Thoracic aorta (tissue), 2 donors: ENCODE results near the gene STK25. TPM values are rescaled to one million over a fixed set of nuclear protein-coding genes. Genes with fewer than 3 reads are reported as not detected.

Experiments
- ATAC-seq: fragments of 150-250 bp; one replicate; pipeline ENCODE4 v1.8.0; 2017; ENCODE audit warnings: low read depth; ENCODE audit not compliant: insufficient number of reproducible peaks, low FRiP score
- DNase-seq: peaks from one replicate; pipeline ENCODE4 v3.0.0-alpha.2; 2020; ENCODE audit warnings: low spot score
- H3K27ac ChIP-seq, 2 donors: fragments of 200-600 bp; sonication (generic); 1 replicate in 1 of 2; 2 replicates in 1 of 2; pipeline ENCODE4 v1.5.1; 2016; ENCODE audit warnings: mild to moderate bottlenecking in 2 of 2, moderate library complexity in 2 of 2
- H3K27me3 ChIP-seq: fragments of 200-600 bp; sonication (generic); replicated peaks from 2 replicates; pipeline ENCODE4 v1.6.0; 2016; ENCODE audit warnings: mild to moderate bottlenecking; ENCODE audit not compliant: insufficient read depth
- H3K36me3 ChIP-seq: fragments of 200-600 bp; sonication (generic); one replicate; pipeline ENCODE4 v1.5.1; 2016
- H3K4me1 ChIP-seq, 2 donors: fragments of 200-600 bp; sonication (generic); 1 replicate in 1 of 2; 2 replicates in 1 of 2; pipeline versions ENCODE4 v1.5.1 to v1.6.0; 2016; ENCODE audit warnings: low read depth in 2 of 2, mild to moderate bottlenecking in 1 of 2; ENCODE audit not compliant: control insufficient read depth in 1 of 2
- H3K4me3 ChIP-seq: fragments of 200-600 bp; sonication (generic); 2 replicates; pipeline ENCODE4 v1.5.1; 2016; ENCODE audit warnings: mild to moderate bottlenecking
- H3K9me3 ChIP-seq: fragments of 200-600 bp; sonication (generic); 2 replicates; pipeline ENCODE4 v1.5.1; 2016
- total RNA-seq, 2 donors: library from RNA; depleted of rRNA; stranded (reverse); fragments of >200 nt; gene quantifications; one replicate each; pipeline versions ENCODE4 v1.1.0 to v1.2.3, GENCODE V29; 2016
- TF ChIP-seq, protein P1 (sequence below): fragments of 200-600 bp; sonication (generic); IDR thresholded peaks from one replicate; pipeline ENCODE4 v1.5.1; 2019; ENCODE audit warnings: antibody characterized with exemption

The STK25 gene
- total RNA-seq, 2 donors from 2014 or later, result 180 to 279 TPM

DNA sequence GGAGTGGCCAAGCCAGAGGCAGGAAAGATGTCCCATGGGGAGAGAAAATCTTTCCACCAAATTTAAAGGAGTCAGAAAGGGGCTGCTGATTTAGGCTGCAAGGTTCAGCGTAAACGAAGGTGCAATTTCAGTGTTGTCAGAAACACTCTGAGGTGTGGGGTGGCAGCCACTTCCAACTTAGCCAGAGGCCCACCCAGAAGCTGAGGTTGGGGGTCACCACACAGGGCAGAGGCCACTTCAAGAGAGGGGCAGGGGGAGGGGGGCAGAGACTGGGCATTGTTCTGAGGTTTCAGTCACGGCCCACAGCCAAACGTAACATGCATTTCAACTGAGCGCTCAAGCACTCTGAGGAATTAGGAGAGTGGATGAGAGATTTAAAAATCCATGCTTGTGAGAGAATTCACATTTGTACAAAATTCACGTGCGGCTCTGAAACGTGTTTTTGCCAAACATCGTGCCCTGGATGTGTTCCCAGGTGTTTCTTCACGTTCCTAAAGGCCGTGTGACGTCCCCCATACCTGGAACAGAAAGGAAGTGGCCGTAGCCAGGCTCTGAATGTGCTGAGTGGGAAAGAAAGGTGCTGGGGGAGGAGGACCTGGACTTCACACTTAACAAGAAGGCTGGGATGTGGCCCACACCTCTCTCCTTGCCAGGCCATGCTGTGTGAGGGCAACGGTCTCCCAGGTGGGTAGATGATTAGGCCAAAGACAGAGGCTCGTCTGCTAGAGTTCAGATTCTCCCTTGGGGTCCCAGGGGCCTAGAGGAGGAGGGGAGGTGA, 30.6 kb upstream of the STK25 start:
- ATAC-seq (no peak), DNase-seq (no peak)
- H3K4me1 ChIP-seq, result peaks cover 3 to 16% of the 10 kb centered on the region in 2 donors
- TF ChIP-seq, protein P1, sequence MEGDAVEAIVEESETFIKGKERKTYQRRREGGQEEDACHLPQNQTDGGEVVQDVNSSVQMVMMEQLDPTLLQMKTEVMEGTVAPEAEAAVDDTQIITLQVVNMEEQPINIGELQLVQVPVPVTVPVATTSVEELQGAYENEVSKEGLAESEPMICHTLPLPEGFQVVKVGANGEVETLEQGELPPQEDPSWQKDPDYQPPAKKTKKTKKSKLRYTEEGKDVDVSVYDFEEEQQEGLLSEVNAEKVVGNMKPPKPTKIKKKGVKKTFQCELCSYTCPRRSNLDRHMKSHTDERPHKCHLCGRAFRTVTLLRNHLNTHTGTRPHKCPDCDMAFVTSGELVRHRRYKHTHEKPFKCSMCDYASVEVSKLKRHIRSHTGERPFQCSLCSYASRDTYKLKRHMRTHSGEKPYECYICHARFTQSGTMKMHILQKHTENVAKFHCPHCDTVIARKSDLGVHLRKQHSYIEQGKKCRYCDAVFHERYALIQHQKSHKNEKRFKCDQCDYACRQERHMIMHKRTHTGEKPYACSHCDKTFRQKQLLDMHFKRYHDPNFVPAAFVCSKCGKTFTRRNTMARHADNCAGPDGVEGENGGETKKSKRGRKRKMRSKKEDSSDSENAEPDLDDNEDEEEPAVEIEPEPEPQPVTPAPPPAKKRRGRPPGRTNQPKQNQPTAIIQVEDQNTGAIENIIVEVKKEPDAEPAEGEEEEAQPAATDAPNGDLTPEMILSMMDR, result no peak
- no peaks in the 10 kb centered on the region for H3K36me3 ChIP-seq
- H3K4me3 ChIP-seq, result no peak overlapping the region
- H3K27me3 ChIP-seq, result no peaks in the 10 kb centered on the region
- H3K27ac ChIP-seq, result no peak overlapping the region
- H3K9me3 ChIP-seq, result no peaks in the 10 kb centered on the region

DNA sequence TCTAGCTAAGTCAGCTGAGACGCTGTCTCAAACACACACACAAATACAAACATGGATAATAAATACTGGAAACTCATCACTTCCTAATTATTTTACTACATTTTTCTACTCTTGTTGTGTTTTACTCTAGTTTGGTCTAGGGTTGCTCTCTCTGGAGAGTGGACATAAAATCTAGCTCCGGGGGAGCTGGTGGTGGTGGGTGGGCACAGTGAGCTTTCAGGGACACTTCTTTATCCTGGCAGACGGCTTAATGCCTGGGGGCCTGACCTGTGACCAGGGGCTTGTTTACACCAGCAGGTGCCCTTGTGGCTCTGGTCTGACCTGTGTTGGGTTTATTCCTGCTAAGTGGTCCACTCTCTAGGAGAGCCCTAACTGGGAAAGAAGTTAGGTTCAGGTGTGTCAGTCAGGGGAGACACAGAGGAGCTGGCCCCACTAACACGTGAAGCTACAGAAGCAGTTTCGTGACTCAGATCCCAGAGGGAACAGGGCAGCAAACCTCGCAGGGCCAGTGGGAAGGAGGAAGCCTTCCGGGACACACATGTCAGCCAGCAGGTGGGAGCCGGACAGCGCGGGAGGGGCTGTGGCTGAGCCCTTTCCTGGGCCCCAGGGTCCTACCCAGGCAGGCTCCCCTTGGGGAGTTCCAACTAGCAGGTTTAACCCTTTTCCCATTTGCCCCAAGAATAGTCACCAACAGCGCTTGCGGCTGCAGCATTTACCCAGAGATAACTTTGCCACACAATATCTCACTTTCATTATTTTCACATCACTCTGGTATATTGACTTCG, 27.7 kb upstream of the STK25 start:
- H3K9me3 ChIP-seq, result no peaks in the 10 kb centered on the region
- TF ChIP-seq, protein P1, result no peak
- H3K27ac ChIP-seq, result no peak overlapping the region
- peaks cover 0 to 9% of the 10 kb centered on the region in 2 donors for H3K4me1 ChIP-seq
- DNase-seq, result no peak
- no peak for ATAC-seq
- no peaks in the 10 kb centered on the region for H3K36me3 ChIP-seq
- no peaks in the 10 kb centered on the region for H3K27me3 ChIP-seq
- H3K4me3 ChIP-seq, result no peak overlapping the region

DNA sequence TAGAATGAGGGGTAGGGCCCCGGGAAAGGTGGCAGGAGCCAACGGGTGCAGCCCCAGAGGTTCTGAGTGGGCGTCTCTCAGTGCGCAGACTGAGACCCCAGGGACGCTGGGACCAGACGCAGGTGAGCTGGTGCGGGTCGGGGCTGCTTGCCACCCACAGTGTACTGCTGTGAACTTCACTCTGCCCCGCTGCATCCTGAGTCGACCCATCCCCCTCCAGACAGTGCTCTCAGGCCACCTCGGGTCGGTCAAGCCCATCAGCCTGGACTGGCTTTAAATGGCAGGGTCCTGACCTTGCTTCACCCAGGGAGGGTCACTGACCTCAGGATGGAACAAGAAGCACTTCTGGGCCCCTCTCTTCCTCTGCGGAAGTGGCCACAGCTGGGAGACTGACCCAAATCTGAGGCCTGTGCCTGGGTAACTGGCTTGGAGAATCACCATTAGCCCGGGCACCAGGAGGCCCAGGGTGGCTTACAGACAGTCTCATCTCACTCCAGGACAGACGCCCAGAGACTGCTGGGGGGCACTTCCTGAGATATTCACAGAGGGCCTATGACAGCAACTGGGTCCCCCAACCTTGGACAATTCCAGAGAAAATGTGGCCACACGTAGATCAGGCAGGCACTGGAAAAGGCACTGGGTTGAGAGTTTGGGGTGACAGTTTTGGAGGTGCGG, 26.5 kb upstream of the STK25 start:
- Histone ChIP-seq H3K9me3 (no peaks in the 10 kb centered on the region), H3K36me3 (no peaks in the 10 kb centered on the region), H3K4me3 (no peak overlapping the region), H3K27ac (no peak overlapping the region), H3K4me1 (no peaks in the 10 kb centered on the region), H3K27me3 (no peaks in the 10 kb centered on the region)
- DNase-seq (no peak), ATAC-seq (no peak)
- TF ChIP-seq, protein P1, result no peak

DNA sequence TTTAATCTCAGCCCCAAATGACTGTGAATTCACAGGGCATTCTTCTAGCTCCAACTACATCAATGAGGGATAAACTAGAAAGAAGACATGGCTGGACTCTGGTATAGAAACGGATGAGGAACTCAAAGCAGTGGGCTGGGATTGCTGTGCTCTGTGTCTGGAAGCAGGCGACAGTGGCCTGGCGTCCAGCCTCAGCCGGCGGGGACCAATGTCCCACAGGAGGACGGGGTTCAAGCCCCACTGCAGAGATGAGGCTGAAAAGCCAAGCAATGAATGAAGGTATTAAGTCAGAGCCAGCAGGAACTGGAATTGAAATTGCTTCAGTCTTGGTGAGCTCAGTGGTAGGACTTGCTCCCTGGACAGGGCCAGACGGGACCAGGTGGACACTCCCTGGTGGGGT, 25.9 kb upstream of the STK25 start:
- H3K4me3 ChIP-seq, result no peak overlapping the region
- TF ChIP-seq, protein P1, result no peak
- DNase-seq, result no peak
- H3K4me1 ChIP-seq, result no peaks in the 10 kb centered on the region
- no peaks in the 10 kb centered on the region for H3K27me3 ChIP-seq
- H3K9me3 ChIP-seq, result no peaks in the 10 kb centered on the region
- no peak overlapping the region for H3K27ac ChIP-seq
- H3K36me3 ChIP-seq, result no peaks in the 10 kb centered on the region
- ATAC-seq, result no peak
